Fibroblast of skin of right biceps (primary cell): ENCODE measurements around the gene RRP8.

ENCODE experiments used
- DNase-seq: peaks from one replicate; pipeline ENCODE4 v3.0.0-alpha.2; 2013

The RRP8 gene

DNA sequence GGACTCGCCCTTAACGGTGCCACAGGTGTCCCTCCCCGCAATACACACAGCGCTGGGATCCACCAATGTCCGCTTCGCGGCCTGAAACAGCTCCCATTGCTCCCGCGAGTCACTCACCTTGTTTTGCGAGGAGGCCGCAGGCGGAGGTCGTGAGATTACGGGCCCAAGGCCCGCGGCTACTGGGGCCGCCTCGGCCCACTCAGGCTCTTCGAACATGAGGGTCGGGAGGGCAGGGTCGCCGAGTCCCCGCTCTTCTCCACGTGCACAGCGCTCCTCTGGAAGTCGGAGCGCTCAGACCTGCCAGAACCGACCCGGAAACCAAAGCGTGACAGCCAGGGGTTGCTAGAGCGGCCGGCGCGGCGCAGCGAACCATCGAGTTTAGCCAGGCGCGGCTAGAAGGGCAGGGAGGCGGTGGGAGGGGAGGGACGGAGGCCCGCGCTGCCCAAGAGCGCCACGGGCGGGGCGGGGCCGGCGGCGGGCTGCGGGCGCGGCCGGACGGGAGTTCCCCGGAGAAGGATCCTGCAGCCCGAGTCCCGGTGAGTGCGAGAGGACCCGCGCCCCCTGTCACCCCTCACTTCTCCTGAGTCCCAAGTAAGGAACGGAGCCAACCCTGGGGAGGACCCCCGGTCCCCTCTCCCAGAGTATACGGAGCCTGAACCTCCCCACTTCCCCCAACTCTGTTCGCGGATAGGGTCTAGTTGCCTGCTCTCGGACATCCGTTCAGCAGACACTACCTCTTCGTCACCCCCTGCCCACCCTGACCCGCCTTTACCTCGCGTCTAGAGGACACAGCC, at the start of gene RRP8, which contains the start of gene ILK:
TSS of gene RRP8 (minus strand) at position 330 of the 794 bp plus-strand sequence. CDS start at position 216, 114 bp downstream.
TSS of gene ILK (plus strand) at position 488 of the 794 bp plus-strand sequence. CDS start 498 bp downstream, outside the sequence.
- DNase-seq: peak; percentile 88

DNA sequence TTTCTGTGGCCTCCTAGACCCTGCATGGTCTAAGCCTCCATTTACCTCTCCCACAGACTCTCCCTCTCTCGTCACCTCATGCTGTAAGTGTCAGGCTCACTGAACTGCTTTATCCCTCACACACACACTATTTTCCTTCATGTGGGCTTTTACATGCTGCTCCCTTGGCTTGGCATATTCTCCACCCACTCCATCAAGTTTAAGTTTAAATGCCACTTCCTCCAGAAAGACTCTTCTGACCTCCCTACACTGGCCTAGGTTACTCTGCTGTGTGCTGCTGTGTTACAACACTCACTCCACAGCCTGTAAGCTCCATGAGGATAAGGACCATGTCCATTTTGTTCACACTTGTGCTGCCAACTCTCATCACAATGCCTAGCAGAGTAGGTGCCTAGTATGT, 49.7 kb upstream of the RRP8 start:
- no peak for DNase-seq

DNA sequence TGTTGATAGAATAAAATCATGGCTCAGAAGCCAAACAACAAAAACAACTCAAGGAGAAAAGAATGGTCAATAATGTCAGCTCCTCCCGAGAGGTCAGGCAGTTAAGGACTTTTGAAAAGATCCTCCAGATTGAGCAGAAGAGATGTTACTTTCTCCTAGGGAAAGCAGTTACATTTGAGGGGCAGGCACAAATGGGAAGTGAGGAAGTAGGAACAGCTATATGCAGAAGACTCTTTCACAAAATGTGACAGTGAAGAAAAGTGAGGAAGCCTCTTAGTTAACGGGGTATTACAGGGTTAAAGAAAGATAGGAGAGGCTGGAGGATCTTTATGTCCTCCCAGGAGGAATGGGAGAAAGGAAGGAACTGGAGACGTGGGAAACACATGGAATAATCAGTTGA, 48.8 kb upstream of the RRP8 start:
- no peak for DNase-seq

DNA sequence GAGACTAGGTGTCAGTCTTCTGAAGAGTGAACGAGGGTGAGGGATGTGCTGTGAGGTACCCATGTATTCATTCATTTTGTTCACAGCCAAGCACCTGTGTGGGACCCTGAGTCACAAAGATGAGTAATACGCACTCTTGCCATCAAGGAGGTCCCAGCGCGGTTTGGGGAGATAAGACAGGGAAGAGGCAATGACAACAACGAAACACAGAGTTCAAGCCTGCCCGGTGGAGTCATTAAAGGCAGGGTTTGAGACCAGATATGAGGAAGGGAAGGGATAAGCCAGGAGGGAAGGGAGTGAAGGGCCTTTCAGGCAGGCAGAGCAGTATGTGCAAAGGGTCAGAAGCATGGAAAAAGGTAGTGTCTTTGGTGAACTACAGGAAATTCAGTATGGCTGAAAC, 47.6 kb upstream of the RRP8 start:
- DNase-seq: peak; percentile 29

DNA sequence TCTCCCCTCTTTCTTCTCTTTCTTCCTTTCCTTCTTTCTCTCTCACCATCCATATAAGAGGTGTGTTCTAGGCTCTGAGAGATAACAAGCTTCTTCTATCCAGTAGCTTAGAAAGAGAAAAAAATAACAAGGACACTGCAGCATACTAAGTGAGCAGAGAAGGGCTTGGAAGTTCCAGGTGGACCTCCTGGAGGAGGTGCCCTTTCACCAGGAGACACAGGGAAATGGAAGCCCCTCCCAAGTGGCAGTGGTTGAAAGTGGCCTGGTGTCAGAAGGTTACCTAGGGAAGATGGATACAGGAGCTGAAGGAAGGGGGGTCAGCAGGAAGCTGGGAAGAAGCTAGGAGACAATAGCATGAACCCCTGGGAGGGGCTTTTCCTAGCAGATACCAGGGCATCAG, 46.7 kb upstream of the RRP8 start:
- DNase-seq: no peak

DNA sequence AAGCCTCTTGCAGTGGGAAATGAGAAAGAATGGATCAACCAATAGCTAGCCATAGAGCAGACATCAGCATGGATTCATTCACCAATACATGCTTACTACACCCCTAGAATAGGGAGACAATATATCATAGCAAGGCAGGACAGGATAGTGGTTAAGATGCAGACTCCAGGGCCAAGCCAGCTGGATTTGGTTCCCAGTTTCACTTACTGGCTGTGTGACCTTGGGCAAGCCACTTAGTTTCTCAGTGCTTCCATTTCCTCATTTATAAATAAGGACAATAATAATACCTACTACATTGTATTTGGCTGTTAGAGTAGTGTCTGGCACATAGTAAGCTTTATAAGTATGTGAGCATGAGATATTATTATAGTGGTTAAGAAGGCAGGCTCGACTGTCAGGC, 45.1 kb upstream of the RRP8 start:
- no peak for DNase-seq

DNA sequence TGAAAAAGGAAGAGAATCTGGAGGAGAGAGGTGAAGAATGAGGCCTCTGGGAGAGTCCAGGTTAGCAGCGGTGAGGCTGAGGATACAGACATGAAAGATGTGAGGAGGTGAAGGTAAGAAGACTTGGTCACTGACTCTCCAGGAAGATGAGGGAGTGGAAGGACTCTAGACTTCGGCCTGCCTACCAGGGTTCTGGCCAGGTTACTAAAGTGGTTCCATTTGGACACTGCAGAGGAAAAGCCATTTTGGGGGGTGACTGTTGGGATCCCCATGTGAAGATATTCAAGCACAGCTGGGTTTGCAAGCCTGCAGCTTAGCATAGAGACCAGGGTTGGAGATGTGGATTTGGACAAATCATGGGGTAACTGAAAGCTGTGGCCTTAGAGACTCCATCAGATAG, 44.4 kb upstream of the RRP8 start:
- no peak for DNase-seq

DNA sequence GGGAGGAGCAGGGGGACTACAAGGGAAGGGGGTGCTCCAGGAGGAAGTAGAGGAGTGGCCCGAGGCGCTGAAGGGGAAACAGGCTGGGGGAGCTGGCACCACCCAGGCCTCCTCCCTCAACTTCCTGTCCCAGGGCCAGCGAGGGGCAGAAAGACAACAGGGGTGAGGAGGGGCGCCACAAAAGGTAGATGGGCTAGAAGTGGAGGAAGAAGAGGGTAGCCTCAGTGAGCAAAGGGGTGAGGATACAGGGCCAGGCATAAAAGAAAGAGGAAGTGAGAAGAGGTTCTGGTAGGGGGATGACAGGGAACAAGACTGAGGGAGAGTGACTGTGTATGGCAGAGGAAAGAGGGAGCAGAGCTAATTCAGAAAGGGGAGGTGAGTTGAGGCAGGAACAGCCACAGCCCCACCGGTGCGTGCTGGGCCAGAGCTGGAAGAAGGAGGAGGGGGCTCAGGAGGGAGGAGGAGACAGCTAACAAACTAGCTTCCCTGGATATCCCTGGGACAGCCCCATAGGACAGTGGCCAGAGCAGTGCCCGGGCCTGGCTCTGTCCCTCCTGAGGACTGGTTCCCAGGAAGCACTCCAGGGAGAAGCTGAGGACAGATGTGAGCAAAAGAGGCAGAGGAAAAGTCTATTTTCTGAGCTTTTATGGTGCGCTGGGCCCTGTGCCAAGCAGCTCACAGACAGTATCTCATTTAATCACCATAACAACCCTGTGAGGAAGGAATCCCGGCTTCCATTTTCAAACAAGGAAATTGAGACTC, 43.7 kb upstream of the RRP8 start:
- peak; percentile 74 for DNase-seq

DNA sequence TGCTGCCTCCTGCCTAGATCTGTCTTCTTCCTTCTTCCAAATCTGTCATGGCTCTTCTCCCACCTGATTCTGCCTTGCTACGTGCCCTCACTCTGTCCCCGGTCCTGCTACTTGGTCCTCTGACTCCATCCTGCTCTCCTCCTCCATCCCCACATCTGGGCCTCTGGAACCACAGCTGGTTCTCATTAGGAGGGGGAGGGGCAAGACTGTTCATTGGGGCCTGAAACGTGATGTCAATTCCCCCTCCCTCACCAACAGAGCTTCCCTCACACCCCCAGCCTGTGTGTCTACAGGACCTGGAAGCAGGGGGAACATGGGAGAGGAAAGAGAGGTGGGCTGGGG, 43.1 kb upstream of the RRP8 start:
- peak; percentile 86 for DNase-seq

DNA sequence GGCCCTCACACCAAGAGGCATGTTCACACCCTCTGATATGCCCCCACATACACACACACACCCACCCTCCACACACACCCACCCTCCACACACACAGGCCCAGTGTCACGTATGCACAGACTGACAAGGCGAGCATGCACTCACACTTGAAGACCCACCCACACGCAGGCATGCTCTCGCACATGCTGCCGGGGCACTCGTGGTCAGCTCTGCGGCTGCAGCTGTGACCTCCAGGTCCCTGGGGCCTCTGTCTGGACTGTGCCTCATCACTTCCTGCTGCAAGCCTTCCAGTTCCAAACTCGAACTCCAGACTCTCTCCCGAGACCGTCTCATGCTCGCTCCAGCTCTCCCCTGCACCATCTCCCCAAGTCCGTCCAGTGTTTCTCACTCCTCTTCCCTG, 42.7 kb upstream of the RRP8 start:
- DNase-seq: peak; percentile 65

DNA sequence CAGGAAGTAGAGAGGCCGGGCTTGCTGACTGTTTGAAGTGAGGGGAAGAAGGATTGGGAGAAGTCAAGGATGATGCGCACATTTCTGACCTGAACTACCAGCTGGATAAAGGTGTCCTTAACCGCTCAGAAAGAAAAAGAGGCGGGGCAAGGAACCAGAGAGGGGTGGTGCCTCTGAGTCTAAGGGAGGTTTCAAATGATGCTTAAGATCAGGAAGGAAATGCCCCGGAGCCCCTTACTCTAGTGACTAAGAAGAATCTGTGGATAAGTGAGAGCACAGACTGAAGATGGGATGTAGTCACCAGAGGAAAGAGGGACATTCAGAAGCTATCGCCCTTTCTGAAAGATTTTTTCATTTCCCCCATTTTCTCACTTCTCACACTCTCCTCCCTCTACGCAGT, 39.5 kb upstream of the RRP8 start:
- DNase-seq: no peak

DNA sequence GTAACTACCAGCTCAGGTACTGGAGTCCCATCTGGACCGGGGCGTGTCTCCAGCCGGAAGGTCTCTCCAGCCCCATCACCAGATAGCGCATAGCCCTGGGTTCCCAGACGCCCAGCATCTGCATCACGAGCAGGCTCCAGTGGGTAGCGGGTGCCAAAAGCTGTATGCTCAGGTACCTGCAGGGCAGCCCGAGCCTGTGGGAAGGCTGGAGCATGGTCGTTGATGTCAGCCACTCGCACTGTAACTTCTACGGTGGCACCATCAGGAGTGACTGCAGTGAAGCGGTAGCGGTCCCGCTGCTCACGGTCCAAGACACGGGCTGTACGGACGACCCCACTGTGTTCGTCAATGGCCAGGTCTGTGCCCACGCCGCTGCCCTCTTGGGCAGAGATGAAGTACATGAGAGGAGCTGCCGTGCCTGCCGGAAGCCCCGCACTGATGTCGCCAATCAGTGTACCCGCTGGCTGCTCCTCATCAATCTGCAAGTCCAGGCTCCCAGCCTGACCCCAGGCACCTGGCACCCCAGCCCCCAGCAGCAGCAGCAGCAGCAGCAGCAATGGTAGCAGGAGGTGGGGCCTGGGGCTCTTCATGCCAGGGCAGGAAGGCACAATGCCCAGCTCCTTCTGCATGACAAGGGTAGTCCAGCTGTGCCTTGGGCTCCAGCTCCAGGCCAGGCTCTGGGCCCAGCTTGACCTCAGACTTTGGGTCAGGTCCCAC, 37.7 kb upstream of the RRP8 start:
- DNase-seq: no peak

DNA sequence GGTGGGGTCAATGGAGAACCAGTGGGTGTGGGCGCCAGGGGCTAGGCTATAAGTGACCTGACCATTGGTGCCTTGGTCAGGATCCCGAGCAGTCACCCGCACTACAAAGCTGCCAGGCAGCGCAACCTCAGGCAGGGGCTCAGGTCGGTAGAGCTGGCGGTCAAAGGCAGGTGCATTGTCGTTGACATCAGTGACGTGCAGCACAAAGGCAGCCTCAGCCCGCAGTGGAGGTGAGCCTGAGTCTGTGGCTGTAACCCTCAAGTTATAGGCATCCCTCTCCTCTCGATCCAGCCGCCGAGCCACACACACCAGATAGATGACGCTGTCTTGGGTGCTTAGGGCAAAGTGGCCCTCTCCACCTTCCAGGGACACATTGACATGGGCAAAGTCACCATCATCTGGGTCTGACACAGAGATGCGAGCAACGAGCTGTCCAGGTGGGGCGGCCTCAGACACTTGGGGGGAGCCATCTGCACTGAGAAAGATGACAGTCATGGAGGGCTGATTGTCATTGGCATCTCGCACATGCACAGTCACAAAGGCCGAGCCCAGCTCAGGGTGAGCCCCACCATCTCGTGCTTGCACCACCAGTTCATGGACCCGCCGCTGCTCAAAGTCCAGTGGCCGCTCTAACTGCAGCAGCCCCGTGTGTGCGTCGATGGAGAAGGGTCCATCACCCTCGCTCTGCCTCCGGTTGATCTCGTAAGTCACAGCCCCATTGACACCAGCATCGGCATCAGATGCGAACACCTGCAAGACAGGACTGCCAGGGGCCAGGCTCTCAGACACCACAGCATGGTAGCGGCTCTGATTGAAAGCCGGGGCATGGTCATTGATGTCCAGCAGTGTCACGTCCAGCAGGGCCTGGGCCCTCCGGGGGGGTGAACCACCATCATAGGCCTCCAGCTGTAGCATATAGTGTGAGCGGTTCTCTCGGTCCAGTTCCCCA, 36.9 kb upstream of the RRP8 start:
- no peak for DNase-seq

DNA sequence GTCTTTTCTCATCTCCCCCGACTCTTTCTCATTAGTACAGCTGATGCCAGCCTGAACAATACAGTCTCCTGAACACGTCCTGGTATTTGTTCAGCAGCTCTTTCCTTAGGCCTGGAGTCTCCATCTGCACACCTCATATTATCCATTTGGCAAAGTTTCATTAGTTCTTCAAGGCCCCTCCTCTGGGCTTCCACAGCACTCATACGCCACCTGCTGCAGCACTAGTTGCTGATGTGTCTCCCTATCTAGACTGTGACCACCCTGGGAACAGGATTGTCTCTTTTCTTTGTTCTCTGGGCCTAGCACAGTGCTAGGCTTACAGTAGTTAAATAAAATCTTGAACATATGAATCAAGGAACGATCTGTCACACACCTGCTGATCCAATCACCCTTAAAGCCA, 35.0 kb upstream of the RRP8 start:
- no peak for DNase-seq

DNA sequence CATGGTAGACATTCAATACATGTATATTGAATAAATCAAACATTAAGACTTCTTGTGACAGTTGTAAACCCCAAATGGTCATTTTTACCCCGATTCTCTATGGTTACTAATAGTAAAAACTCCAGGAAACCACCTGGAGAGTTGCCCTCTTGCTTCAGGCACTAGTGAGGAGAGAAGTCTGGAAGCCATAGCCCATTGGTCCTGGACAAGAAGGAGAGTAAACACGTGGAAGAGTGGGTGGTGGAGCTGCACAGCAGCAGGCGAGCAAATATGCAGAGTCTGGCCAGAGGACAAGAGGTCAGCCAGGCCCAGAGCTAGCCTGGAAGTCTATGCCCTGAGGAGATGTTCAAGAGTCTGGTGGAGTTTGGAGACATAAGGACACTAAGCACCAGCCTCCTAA, 34.5 kb upstream of the RRP8 start:
- no peak for DNase-seq

DNA sequence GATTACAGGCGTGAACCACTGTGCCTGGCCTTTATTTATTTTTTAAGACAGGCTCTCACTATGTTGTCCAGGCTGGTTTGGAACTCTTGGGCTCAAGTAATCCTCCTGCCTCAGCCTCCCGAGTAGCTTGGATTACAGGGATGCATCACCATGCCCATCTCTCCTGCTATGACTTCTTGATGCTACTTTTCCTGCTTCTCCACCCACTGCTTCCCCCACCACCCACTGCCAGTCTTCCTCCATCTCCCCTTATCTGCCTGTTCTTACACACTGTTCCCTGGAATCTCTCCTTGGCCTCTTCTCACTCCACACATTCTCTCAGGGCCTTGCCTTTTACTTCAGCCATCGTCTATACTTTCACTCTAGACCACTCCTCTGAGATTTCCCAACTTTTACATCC, 33.1 kb upstream of the RRP8 start:
- DNase-seq: no peak

DNA sequence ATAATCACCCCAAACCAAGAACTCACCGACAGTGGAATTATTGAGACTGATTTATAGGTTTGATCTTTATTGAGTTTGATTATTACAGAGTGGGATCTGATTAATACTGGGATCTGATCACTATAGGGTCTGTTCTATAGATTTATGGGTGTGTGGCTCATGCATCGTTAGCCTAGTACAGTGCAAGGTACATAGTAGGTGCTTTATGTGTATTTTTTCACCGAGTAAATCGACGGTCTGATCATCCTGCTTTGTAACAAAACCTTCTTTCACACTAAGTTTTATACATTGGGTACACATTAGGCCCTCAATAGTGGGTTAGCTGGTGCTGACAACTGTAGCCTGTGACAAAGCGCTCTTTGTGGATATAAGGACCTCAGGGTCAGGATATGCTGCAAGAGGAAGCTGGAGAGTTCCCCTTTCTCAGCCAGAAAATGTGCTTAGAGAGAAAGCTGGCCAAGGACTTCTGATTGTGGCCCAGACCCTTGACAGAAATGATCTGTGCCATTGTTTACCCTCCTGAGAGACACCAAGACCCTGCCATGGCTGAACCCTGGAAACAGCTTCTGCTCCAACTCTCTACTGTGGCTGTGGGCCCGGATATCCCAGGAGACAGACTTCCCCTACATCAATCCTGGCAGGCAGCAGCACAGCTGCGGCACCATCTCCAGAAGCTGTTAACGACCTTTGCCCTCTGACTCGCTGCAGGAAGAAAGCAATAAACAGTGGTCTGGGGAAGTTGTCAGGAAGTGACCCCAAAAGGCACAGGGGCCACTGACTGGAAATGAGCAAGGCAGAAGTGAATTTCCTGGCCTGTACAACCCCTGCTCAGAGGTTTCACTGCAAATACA, 31.9 kb upstream of the RRP8 start:
- DNase-seq: peak; percentile 33

DNA sequence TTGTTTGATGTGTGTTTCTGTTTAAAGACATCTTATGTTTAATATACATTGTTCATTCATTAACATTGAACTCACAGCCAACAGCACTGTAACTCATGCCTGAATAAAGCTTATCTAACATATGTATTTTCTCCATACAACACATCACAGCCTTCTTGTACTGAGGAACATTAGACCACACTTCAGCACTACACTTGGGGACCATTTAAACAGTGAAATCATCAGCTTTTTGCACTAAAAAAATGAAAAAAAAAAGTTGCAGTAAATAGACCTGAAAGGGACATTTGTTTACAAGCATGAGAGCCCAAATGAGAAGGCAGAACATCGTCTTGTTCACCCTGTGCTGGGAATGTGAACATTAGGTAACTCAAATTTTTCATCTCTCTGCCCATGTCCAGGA, 31.1 kb upstream of the RRP8 start:
- DNase-seq: no peak

DNA sequence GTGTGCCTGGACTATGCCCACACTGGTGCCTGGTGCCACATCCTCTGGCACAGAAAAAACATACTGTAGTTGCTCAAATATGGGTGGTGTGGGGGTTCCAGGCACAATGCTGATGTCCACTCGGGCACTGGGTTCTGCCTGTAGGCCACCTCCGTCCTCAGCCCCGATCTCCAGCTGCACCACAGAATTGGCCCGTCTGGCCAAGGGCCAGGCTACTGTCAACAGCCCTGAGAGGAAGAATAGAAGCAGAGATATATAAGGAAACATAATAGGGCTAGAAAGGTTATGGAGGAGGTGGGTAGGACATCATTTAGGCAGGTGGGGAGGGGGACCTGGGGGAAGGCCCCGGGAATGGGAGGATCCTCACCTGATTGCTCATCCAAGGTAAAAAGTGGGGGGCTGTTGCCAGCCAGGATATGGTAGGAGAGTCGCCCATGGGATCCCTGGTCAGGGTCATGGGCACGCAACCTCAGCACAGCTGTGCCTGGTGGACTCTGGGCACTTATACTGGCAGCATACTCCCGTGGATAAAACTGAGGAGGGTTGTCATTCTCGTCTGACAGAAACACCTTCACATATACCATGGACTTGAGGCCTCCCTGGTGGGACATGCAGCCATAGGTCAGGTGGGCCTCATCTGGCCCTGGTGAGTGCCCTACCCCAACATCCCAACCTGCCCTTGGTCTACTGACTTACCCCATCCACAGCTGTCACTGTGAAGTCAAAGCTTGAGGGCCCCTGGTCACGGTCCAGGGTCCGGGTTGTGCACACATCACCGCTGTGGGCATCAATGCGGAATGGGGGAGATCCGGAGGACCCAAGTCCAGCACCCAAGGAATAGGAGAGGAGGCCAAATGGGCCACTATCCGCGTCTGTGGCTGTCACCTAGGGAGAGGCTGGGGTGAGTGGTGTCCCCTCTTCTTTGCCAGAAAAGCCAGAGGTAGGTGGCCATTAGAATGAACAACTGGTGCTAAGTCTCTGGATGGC, 30.3 kb upstream of the RRP8 start:
- DNase-seq: no peak
